Vagina (tissue), 2 donors: ENCODE data around the gene RAB20.

Experiments
- POLR2A ChIP-seq, 2 donors: fragments of 450-650 bp; IDR thresholded peaks; one replicate each; pipeline ENCODE4 v1.6.1; 2017; ENCODE audit warnings: antibody characterized with exemption in 2 of 2, mild to moderate bottlenecking in 2 of 2, moderate library complexity in 2 of 2
- POLR2AphosphoS5 ChIP-seq, 2 donors: sonication (generic); formaldehyde crosslinking; IDR thresholded peaks; one replicate each; pipeline ENCODE4 v1.9.0; 2017; ENCODE audit warnings: antibody characterized with exemption in 2 of 2, mild to moderate bottlenecking in 2 of 2, low read depth in 1 of 2; ENCODE audit not compliant: insufficient read depth in 1 of 2
- TF ChIP-seq, protein P1 (sequence below), 3 experiments: fragments of 450-650 bp in 2 of 3; fragments of 200-600 bp in 1 of 3; sonication (generic) in 1 of 3; IDR thresholded peaks; one replicate each; pipeline ENCODE4 v1.5.1; 2017 to 2019; ENCODE audit warnings: antibody characterized with exemption in 3 of 3, mild to moderate bottlenecking in 2 of 3, moderate library complexity in 2 of 3

DNA sequence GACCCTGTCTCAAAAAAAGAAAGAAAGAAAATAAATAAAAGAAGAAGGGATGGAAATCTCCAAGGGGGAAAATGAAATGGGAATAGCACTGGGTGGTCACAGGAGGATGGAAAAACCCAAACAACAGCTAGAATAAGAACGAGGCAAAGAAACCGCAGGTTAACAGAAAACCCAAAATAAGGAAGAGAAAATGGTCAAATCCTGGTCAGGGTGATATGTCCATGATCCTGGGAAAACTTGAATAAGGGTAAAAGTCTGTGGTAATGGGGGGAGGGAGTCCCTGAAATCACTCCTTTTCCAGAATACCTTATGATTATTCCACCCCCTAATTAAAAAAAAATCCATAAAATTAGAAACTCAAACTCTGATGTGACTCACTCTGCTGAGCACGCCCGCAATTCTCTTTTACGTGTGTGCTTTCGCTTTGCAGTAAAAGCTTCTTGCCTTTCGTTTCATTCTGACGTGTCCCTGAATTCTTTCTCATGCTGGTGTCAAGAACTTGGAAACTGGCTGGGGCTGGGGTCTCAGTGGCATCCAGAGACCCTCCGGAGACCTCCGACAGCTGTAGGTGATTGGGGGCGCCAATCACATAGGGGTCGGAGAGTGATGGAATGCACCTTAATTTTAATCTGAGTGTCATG, 49.6 kb upstream of the RAB20 start:
- TF ChIP-seq, protein P1, sequence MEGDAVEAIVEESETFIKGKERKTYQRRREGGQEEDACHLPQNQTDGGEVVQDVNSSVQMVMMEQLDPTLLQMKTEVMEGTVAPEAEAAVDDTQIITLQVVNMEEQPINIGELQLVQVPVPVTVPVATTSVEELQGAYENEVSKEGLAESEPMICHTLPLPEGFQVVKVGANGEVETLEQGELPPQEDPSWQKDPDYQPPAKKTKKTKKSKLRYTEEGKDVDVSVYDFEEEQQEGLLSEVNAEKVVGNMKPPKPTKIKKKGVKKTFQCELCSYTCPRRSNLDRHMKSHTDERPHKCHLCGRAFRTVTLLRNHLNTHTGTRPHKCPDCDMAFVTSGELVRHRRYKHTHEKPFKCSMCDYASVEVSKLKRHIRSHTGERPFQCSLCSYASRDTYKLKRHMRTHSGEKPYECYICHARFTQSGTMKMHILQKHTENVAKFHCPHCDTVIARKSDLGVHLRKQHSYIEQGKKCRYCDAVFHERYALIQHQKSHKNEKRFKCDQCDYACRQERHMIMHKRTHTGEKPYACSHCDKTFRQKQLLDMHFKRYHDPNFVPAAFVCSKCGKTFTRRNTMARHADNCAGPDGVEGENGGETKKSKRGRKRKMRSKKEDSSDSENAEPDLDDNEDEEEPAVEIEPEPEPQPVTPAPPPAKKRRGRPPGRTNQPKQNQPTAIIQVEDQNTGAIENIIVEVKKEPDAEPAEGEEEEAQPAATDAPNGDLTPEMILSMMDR (IDR thresholded peaks at IDR 0.05), result no peak
- TF ChIP-seq POLR2A (IDR thresholded peaks at IDR 0.05), result no peak
- TF ChIP-seq POLR2AphosphoS5 (IDR thresholded peaks at IDR 0.05; ENCODE audit: insufficient read depth in 1 of 2, low read depth in 1 of 2), result peak in 1 of 2 donors; percentile 24
